DMS153 (cell line): ENCODE data around the gene AGAP9.
"Not testable (repeated sequence)": the region's sequence is repeated elsewhere in the genome, so short reads cannot be mapped to it uniquely, and the experiment has no call there.

Experiments used
- DNase-seq: peaks from one replicate; lab custom pipeline; 2025; lab: John Stamatoyannopoulos, UW

The AGAP9 gene

GRCh38 chr10:47456794-47457527 is 66.5 kb downstream of the AGAP9 start:
- no peak for DNase-seq

- DNase-seq: no peak
These were observed 67.2 kb downstream of the AGAP9 start for GRCh38 chr10:47456079-47456785.

GRCh38 chr10:47455350-47456078 is 67.9 kb downstream of the AGAP9 start:
- DNase-seq: not testable (repeated sequence)

- no peak for DNase-seq
These were observed 68.7 kb downstream of the AGAP9 start for GRCh38 chr10:47454780-47455058.

- DNase-seq: no peak
These were observed 69.2 kb downstream of the AGAP9 start for GRCh38 chr10:47454008-47454779.

GRCh38 chr10:47453141-47454007 is 70.1 kb downstream of the AGAP9 start:
- no peak for DNase-seq

- peak; percentile 30 for DNase-seq
These were observed 70.8 kb downstream of the AGAP9 start for GRCh38 chr10:47452495-47453140.

GRCh38 chr10:47451998-47452494 is 71.4 kb downstream of the AGAP9 start:
- no peak for DNase-seq
